HUES64 (cell line): ENCODE data around the gene GABRA5.
"Not testable (repeated sequence)": the region's sequence is repeated elsewhere in the genome, so short reads cannot be mapped to it uniquely, and the experiment has no call there.

Experiments
- H3K27ac ChIP-seq: 2 replicates; pipeline ENCODE4 v1.7.0; 2013; ENCODE audit warnings: low read depth, low read length, inconsistent platforms
- H3K27me3 ChIP-seq: 2 replicates; pipeline ENCODE4 v1.6.1; 2013; ENCODE audit warnings: mild to moderate bottlenecking, low read length; ENCODE audit not compliant: insufficient read depth
- H3K36me3 ChIP-seq: 2 replicates; pipeline ENCODE4 v1.6.1; 2013; ENCODE audit warnings: mild to moderate bottlenecking, low read length; ENCODE audit not compliant: insufficient read depth
- H3K4me1 ChIP-seq: 2 replicates; pipeline ENCODE4 v1.6.1; 2013; ENCODE audit warnings: mild to moderate bottlenecking, low read length, moderate library complexity; ENCODE audit not compliant: insufficient read depth
- H3K4me3 ChIP-seq: 2 replicates; pipeline ENCODE4 v1.5.1; 2013; ENCODE audit warnings: mild to moderate bottlenecking, low read length, moderate library complexity
- H3K9ac ChIP-seq: 2 replicates; pipeline ENCODE4 v1.6.1; 2013; ENCODE audit warnings: mild to moderate bottlenecking, low read depth, low read length
- H3K9me3 ChIP-seq: 2 replicates; pipeline ENCODE4 v1.6.1; 2013; ENCODE audit warnings: low read depth, low read length; ENCODE audit not compliant: insufficient read depth
- WGBS: fragments of 150-250, 120-280 bp; methylation state at CpG from one replicate; pipeline ENCODE4 v1.1.7; 2013; ENCODE audit warnings: missing lambda C conversion rate; 5-methylcytosine and 5-hydroxymethylcytosine counted together

The GABRA5 gene

GRCh38 chr15:26892182-26892518 lies 25.3 kb downstream of the GABRA5 start:
- Histone ChIP-seq H3K27ac (no peak overlapping the region), H3K4me3 (no peak overlapping the region), H3K9ac (no peak overlapping the region), H3K4me1 (no peaks in the 10 kb centered on the region), H3K36me3 (no peaks in the 10 kb centered on the region), H3K27me3 (no peaks in the 10 kb centered on the region), H3K9me3 (no peaks in the 10 kb centered on the region)
- WGBS = 88% methylated on average over 24 of the region's 24 CpGs

GRCh38 chr15:26892678-26893077 lies 25.8 kb downstream of the GABRA5 start:
- Histone ChIP-seq H3K27me3 (no peaks in the 10 kb centered on the region), H3K27ac (no peak overlapping the region), H3K36me3 (no peaks in the 10 kb centered on the region), H3K9ac (no peak overlapping the region), H3K4me3 (no peak overlapping the region), H3K4me1 (no peaks in the 10 kb centered on the region), H3K9me3 (no peaks in the 10 kb centered on the region)
- 96% methylated on average over 14 of the region's 14 CpGs for WGBS

- Histone ChIP-seq H3K4me3 (no peak overlapping the region), H3K36me3 (no peaks in the 10 kb centered on the region), H3K27me3 (no peaks in the 10 kb centered on the region), H3K27ac (no peak overlapping the region), H3K4me1 (no peaks in the 10 kb centered on the region), H3K9ac (no peak overlapping the region), H3K9me3 (no peaks in the 10 kb centered on the region)
- 93% methylated on average over 35 of the region's 35 CpGs for WGBS
Observed at GRCh38 chr15:26893351-26894065, 26.6 kb downstream of the GABRA5 start.

GRCh38 chr15:26894181-26894580 lies 27.3 kb downstream of the GABRA5 start:
- 95% methylated on average over 26 of the region's 26 CpGs for WGBS
- H3K4me3 ChIP-seq = no peak overlapping the region
- H3K27ac ChIP-seq = no peak overlapping the region
- peaks cover 4% of the 10 kb centered on the region; the same call in 1 of the 2 replicates for H3K9me3 ChIP-seq
- no peaks in the 10 kb centered on the region for H3K27me3 ChIP-seq
- no peaks in the 10 kb centered on the region for H3K36me3 ChIP-seq
- H3K9ac ChIP-seq = no peak overlapping the region
- H3K4me1 ChIP-seq = no peaks in the 10 kb centered on the region

- 95% methylated on average over 19 of the region's 19 CpGs for WGBS
- H3K4me3 ChIP-seq = not testable (repeated sequence)
Observed at GRCh38 chr15:26895346-26895745, 28.5 kb downstream of the GABRA5 start.

GRCh38 chr15:26899658-26900057 lies 32.8 kb downstream of the GABRA5 start:
- H3K9ac ChIP-seq = no peak overlapping the region
- no CpG with 5 or more reads among the region's 3 CpGs for WGBS
- H3K9me3 ChIP-seq = peaks cover 11% of the 10 kb centered on the region; the same call in 1 of the 2 replicates
- no peak overlapping the region for H3K4me3 ChIP-seq
- H3K27ac ChIP-seq = no peak overlapping the region
- no peaks in the 10 kb centered on the region for H3K27me3 ChIP-seq
- no peaks in the 10 kb centered on the region for H3K4me1 ChIP-seq
- no peaks in the 10 kb centered on the region for H3K36me3 ChIP-seq

More at GRCh38 chr15:26895346-26895745, 28.5 kb downstream of the GABRA5 start:
- not testable (repeated sequence) for H3K27me3 ChIP-seq, H3K9ac ChIP-seq, H3K4me1 ChIP-seq, H3K36me3 ChIP-seq, H3K27ac ChIP-seq
- peaks cover 11% of the 10 kb centered on the region; the same call in 1 of the 2 replicates for H3K9me3 ChIP-seq

- Histone ChIP-seq H3K9ac (no peak overlapping the region), H3K36me3 (no peaks in the 10 kb centered on the region), H3K27me3 (no peaks in the 10 kb centered on the region), H3K4me1 (no peaks in the 10 kb centered on the region), H3K9me3 (peaks cover 14% of the 10 kb centered on the region; the same call in 1 of the 2 replicates), H3K27ac (no peak overlapping the region), H3K4me3 (no peak overlapping the region)
- WGBS = 92% methylated on average over 4 of the region's 4 CpGs
Observed at GRCh38 chr15:26901041-26901440, 34.2 kb downstream of the GABRA5 start.

- WGBS = 87% methylated on average over 4 of the region's 4 CpGs
- no peaks in the 10 kb centered on the region for H3K4me1 ChIP-seq
- H3K9me3 ChIP-seq = no peaks in the 10 kb centered on the region
Observed at GRCh38 chr15:26910715-26911114, 43.9 kb downstream of the GABRA5 start.

GRCh38 chr15:26921433-26921832 lies 54.6 kb downstream of the GABRA5 start:
- WGBS = 89% methylated on average over 1 of the region's 1 CpG
- Histone ChIP-seq H3K36me3 (no peaks in the 10 kb centered on the region), H3K4me3 (no peak overlapping the region), H3K9ac (no peak overlapping the region), H3K4me1 (no peaks in the 10 kb centered on the region), H3K9me3 (peaks cover 6% of the 10 kb centered on the region), H3K27ac (no peak overlapping the region), H3K27me3 (no peaks in the 10 kb centered on the region)

More at GRCh38 chr15:26910715-26911114, 43.9 kb downstream of the GABRA5 start:
- no peak overlapping the region for H3K27ac ChIP-seq
- no peak overlapping the region for H3K4me3 ChIP-seq
- H3K27me3 ChIP-seq = no peaks in the 10 kb centered on the region
- H3K36me3 ChIP-seq = peaks cover 6% of the 10 kb centered on the region
- H3K9ac ChIP-seq = no peak overlapping the region

- WGBS = 95% methylated on average over 2 of the region's 2 CpGs
- H3K27ac ChIP-seq = no peak overlapping the region
- H3K36me3 ChIP-seq = no peaks in the 10 kb centered on the region
- no peak overlapping the region for H3K9ac ChIP-seq
- H3K27me3 ChIP-seq = no peaks in the 10 kb centered on the region
- H3K4me3 ChIP-seq = no peak overlapping the region
- no peaks in the 10 kb centered on the region for H3K4me1 ChIP-seq
- no peaks in the 10 kb centered on the region for H3K9me3 ChIP-seq
Observed at GRCh38 chr15:26926081-26926480, 59.2 kb downstream of the GABRA5 start.

GRCh38 chr15:26928051-26928450 lies 61.2 kb downstream of the GABRA5 start:
- H3K27me3 ChIP-seq = no peaks in the 10 kb centered on the region
- H3K4me3 ChIP-seq = no peak overlapping the region
- no peaks in the 10 kb centered on the region for H3K36me3 ChIP-seq
- no peak overlapping the region for H3K27ac ChIP-seq
- no peaks in the 10 kb centered on the region for H3K9me3 ChIP-seq
- H3K4me1 ChIP-seq = no peaks in the 10 kb centered on the region
- 95% methylated on average over 8 of the region's 8 CpGs for WGBS
- no peak overlapping the region for H3K9ac ChIP-seq

- Histone ChIP-seq H3K27ac (no peak overlapping the region), H3K36me3 (no peaks in the 10 kb centered on the region), H3K9ac (no peak overlapping the region), H3K4me3 (no peak overlapping the region), H3K9me3 (no peaks in the 10 kb centered on the region), H3K4me1 (no peaks in the 10 kb centered on the region), H3K27me3 (no peaks in the 10 kb centered on the region)
- 80% methylated on average over 4 of the region's 4 CpGs for WGBS
Observed at GRCh38 chr15:26929588-26929987, 62.7 kb downstream of the GABRA5 start.
